Measurements from ENCODE around the gene MYH4.

MYH4 gene

GRCh38 chr17:10396524-10397163 lies 72.7 kb downstream of the MYH4 start:
- no peaks in the 10 kb centered on the region for H3K36me3 ChIP-seq (ENCODE audit: insufficient read depth, insufficient read length, low read length)

GRCh38 chr17:10394201-10394887 lies 75.0 kb downstream of the MYH4 start:
- no peaks in the 10 kb centered on the region for H3K9me3 ChIP-seq (ENCODE audit: insufficient read depth, low read length)
- no peak for TF ChIP-seq YY1 (IDR thresholded peaks at IDR 0.05; ENCODE audit: insufficient read depth, insufficient read length)
- TF ChIP-seq ZNF274 (IDR thresholded peaks at IDR 0.05; ENCODE audit: low read depth, low read length) = no peak
- no peak for TF ChIP-seq SUZ12 (IDR thresholded peaks at IDR 0.05; ENCODE audit: extremely low read depth, insufficient read depth, insufficient read length)
- no peaks in the 10 kb centered on the region for H3K4me1 ChIP-seq (ENCODE audit: insufficient read depth, insufficient read length)
- no peaks in the 10 kb centered on the region for H3K36me3 ChIP-seq (ENCODE audit: insufficient read depth, insufficient read length, low read length)
- H3K27me3 ChIP-seq (ENCODE audit: insufficient read depth, insufficient read length) = no peaks in the 10 kb centered on the region
- H3K4me3 ChIP-seq (ENCODE audit: insufficient read length, low read depth) = no peak overlapping the region
- no peak overlapping the region for H3K9ac ChIP-seq (ENCODE audit: insufficient read length, low read depth)
- no peak for DNase-seq (ENCODE audit: low read depth, low spot score)

More at GRCh38 chr17:10396524-10397163, 72.7 kb downstream of the MYH4 start:
- Histone ChIP-seq H3K27me3 (ENCODE audit: insufficient read depth, insufficient read length) (no peaks in the 10 kb centered on the region), H3K9ac (ENCODE audit: insufficient read length, low read depth) (no peak overlapping the region), H3K4me3 (ENCODE audit: insufficient read length, low read depth) (no peak overlapping the region), H3K4me1 (ENCODE audit: insufficient read depth, insufficient read length) (no peaks in the 10 kb centered on the region), H3K9me3 (ENCODE audit: insufficient read depth, low read length) (no peaks in the 10 kb centered on the region)
- no peak for DNase-seq (ENCODE audit: low read depth, low spot score)
- TF ChIP-seq YY1 (IDR thresholded peaks at IDR 0.05; ENCODE audit: insufficient read depth, insufficient read length) (no peak), ZNF274 (IDR thresholded peaks at IDR 0.05; ENCODE audit: low read depth, low read length) (no peak), SUZ12 (IDR thresholded peaks at IDR 0.05; ENCODE audit: extremely low read depth, insufficient read depth, insufficient read length) (no peak)

Measured in NT2/D1 (cell line).